Hippocampal formation (tissue), 2 donors: Measurements from ENCODE around the gene TNFAIP8.

Source experiments
- DNase-seq, 2 donors: peaks; one replicate each; lab custom pipeline; 2025; lab: John Stamatoyannopoulos, UW

The TNFAIP8 gene

DNA sequence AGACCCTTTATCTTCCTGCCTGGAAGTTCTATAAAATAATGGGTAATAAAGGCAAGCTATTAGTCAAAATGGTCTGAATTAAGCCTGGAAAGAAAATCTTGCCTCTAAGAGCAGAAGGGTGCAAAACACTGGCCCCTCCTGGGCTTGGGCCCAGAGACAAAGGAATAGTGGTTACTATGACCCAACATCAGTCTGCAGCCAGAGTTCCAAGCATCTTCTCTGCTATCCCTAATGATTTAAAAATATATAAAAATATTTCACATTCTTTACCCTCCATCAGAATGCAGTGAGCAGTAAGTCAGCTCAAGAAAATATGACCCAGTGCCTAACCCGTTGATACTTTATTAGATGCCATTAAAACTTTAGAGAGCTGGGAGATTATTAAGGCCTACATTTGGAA is 14.7 kb downstream of the TNFAIP8 start:
- DNase-seq, result no peak

DNA sequence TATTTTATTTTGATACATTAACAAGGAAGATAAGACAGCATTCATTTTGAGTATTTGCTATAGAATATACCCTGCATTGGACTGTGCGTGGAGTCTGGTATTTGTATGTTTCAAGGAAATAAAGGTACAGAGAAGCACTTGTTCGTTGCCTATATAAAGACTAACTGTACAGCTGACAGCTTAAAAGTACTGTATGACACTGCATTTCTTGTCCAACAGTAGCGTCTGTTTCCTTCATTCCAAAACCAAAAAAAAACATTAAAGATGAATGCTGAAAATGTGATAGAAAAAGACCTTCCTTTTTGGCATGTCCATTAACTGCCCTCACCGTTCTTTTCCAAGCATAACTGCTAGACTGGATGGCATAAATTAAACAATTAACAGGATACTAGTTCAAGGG is 15.3 kb downstream of the TNFAIP8 start:
- no peak for DNase-seq

DNA sequence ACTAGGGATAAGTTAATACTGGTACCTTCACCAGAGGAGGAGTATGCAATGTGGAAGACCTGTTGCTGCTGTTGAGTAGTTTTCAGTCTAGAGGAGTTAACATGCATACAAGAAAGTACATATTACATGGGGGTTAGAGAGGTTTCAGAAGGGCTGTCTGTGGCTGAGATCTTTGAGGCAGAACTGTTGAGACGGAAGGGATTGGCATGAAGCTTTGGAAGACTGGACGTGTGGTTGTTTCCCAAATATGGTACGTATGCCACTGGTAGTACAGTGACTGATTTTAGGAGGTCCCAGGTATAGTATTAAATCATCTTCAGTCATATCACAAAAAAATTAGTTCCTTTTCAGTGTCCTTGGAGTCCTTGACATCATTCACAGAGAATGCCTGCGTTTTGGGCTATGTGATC is 17.6 kb downstream of the TNFAIP8 start:
- DNase-seq, result no peak

DNA sequence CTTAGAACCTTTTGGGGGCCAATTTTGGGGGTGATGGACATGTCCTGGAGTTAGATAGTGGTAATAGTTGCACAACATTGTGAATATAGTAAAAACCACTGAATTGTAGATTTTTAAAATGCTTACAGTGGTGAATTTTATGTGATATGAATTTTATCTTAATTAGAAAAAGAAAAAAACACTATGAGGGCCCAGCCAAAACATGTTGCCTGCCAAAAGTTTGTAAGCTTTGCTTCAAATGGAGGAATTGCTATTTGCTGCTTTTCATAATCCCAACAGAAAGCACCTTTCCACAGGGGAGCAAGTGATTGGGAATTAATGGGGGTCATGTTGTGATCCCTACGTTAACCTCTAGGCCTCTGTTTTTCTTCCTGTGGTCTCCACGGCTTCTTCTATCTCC is 19.1 kb downstream of the TNFAIP8 start:
- DNase-seq, result no peak

DNA sequence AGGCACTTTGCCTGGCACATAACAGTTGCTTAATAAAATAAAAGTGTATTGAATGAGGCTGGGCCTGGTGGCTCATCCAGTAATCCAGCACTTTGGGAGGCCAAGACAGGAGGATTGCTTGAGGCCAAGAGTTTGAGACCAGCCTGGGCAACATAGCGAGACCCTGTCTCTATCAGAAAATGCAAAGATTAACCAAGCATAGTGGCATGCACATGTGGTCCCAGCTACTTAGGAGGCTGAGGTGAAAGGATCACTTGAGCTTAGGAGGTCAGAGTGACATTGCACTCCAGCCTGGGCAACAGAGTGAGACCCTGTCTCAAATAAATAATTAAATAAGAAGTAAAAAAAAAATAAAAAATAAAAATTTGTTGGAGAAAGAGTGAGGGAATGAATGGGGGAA is 21.2 kb downstream of the TNFAIP8 start:
- DNase-seq, result no peak

DNA sequence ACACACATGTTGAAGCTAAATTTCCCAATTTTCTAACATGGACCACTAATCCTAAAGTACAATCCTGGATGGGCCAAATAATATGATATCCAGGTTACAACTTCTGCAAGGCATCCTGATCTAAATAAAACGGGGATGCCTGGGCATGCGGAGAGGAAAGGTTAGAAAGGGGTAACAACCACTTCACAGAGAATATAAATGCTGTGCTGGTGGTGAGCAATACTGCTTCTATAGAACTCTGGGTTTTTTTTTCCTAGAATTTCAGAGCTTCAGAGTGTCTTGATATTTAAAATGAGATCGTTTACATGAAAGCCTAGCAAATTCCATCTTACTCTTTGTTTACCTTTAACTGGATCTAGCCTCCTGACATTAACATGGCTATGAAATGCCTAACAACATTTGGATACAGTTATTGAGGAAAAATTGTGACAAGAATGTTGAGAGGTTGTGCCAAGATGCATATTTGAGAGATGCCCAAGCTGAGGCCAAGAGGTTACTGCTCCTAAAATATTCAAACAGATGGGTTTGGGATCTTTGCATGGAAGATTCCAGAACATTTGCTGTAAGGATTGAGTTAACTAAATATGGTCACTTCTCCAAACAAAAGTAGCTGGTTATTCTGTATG is 22.4 kb downstream of the TNFAIP8 start:
- DNase-seq, result no peak

DNA sequence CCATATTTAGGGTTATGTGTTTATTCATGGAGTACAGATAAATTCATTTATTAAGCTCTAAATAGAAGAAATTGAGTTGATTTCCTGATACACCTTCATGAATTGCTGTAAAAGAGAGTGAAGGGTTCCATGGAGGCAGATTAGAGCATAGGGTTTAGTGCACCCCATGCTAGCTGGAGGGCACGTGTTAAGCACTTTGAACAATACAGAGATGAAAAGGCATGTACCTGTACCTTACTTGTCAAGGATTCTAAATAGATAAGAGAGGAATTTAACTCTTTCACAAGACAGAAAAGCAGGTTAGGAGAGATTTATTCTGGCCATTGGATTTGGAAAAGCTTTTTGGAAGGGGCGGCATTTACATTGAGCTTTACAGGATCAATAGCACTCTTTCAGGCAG is 23.3 kb downstream of the TNFAIP8 start:
- DNase-seq, result no peak

DNA sequence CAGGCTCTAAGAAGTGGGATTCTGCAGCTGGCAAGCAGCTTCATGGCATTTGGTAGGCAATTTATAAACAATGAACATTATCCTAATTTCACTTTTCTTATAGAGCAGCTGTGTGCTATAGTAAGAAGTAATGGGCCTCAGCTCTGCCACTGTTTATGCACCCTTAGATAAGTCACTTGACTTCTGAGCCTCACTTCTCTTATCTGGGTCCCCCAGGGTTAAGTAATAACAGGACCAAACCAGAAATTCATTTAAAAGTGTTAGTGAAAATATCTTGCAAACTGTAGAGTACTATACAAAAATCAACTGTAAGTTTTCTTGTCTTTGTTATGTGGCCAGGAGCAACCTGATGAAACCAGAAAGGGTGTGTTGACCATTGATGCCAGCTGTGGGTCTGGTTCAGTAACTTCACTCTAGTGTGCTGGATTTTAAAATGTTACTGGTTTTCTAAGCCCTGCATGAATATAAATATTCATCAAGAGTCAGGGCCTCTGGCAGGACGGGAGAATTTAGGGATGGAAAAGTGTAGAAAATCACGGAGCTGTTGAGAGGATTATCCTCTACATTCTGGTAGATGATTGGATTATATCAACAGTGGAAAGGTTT is 24.2 kb downstream of the TNFAIP8 start:
- no peak for DNase-seq

DNA sequence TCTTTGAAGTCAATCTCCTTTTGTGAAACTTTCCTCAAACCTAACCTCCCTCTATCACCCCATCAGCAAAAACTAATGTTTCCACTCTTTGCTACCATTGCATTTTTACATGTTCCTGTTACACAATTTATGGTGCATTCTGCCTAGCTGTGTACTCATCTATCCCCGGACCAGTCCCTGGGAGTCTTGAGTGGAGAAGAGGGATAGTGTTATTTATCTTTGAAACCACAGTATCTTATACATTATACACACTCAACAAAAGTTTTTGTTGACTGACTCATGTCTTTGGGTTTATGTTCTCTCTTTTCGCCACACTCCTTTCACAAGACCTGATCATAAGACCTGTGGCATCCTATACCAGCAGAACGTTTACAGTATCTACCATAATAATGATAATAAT is 26.4 kb downstream of the TNFAIP8 start:
- no peak for DNase-seq

DNA sequence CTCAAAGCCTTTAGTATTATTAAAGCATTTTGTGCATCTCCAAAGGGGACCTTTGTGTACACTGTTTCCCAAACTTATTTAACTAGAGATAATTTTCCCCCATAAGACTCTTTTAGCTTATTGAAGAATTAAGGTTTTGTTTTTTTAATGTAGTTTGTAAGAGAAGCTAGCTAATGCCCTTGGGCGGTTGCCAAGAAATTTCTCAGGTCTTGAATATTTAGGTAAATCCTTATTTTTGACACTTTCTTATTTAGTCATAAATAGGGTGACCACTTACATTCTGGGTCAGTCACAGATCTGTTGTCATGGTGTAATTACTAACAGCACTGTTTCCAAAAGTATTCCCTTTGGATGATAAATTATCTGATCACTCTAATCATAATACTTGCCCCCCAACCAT is 27.2 kb downstream of the TNFAIP8 start:
- no peak for DNase-seq

DNA sequence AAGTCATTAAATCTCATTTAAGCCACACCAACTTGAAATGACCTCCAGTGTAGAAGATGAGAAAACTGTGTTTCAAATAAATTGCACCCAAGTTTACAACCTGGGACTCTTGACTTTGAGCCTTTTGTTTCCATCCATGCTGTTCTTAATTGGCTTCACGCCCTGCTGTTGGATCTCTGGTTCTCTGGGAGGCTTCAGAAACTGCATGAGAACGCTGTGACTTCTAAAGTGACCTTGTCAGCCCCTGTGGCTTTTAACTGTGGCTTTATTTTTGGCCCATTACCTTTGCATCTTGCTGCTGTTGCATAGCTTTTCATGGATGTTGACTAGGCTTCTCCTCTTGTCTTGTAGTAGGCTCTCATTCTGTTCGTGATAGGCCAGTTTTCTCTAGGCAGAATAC is 29.3 kb downstream of the TNFAIP8 start:
- DNase-seq, result no peak

DNA sequence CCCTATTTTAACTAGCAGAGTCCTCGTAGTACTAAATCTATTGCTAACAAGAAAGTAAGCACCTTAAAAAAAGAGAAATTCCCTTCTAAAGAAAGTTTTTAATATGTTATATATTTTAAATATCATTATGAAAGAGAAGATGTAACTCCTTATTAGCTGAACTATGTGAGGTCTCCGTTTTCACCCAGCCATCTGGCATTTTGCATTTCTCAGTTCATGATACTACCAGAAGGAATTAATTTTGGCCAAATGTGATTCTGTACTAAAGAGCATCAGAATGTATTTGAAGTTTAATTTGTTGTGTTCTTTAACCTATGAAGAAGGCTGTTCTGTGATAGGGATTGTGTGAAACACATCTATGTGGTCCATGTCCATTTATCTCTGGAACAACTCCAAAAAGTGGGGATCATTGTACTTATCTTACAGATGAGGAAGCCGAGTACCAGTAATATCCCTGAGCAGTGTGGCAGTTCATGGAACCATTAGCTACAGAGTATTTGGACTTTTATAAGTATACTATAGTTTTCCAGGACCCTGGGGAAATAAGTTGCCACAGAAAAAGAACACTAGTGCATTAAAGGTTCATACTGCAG is 29.8 kb downstream of the TNFAIP8 start:
- no peak for DNase-seq

DNA sequence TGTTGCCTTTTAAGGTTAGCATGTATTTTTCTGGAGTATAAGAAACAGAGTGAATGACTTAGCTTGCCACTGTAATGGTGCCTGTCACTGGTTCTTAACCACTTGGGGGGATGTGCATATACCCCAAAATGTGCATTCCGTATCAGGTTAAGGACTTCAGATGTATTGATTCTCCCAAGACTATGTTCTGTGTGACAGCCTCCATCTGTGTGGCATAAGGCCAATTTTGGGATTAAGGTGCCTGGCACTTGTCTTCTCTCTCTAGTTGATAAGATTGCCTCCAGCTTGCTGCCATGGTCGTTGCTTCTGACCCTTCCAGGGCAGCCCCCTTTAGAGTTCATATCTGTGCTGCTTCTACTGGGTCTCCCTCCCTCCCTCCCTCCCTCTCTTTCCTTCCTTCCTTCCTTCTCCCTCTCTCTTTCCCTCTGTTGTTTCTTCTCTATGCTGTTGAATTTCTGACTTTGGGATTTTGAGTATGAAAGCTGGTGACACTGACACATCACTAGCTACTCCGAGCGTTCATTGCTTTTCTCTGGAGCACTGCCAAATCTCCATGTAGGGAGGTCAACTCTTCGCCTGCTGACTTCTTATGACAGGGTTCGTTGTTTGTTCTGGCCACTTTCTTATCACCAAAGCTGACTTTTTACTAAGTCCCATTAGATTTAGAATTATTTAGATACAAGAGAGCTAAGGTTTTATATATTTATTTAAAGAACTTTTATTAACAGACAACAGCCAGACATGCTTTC is 31.0 kb downstream of the TNFAIP8 start:
- DNase-seq, result no peak

DNA sequence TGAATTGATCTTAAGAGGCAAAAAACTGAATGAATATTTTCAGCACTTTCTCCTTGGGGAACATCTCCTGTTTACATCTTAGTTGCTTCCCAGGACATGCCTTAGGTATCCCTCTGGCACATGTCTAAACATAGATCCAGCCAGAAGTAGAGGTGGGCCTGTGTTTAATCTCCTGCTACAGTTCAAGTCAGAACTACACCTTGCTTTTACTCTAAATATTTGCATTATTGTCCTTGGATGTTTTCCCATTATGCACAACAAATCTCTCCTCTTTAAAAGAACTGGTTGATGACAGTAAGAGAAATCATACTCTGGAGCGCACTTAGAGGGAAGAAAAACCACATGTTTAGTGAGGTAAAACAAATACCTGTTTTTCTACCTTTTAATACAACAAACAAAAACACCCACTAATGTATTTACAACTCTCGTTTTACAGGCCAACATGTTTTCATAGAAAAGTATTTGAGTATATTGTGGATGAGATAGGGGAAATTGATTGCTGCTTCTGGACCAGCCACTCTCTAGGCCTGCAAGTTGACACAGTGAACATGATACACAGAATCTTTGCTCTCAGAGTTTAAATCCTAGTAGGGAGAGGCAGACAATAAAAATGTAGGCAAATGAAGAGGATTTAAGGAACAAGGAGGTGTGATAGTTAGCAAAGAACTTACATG is 32.3 kb downstream of the TNFAIP8 start:
- DNase-seq, result no peak

DNA sequence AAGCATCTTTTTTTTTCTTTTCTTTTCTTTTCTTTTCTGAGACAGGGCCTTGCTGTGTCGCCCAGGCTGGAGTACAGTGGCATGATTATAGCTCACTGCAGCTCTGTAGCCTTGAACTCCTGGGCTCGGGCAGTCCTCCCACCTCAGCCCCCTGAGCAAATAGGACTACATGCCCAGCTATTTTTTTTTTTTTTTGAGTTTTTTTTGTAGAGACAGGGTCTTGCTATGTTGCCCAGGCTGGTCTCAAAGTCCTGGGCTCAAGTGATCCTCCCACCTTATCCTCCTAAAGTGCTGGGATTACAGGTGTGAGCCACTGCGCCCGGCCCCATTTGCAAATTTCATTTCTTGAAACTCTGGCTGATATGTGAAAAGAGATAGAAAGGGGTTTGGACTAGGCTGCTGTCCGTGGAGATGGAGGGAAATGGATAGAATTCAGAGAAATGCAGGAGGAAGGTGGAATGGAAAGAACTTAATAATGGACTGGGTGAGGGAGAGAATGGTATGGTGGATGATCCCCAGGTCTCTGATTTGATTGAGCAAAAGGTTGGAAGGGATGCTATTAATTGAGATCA is 32.9 kb downstream of the TNFAIP8 start:
- DNase-seq, result no peak

DNA sequence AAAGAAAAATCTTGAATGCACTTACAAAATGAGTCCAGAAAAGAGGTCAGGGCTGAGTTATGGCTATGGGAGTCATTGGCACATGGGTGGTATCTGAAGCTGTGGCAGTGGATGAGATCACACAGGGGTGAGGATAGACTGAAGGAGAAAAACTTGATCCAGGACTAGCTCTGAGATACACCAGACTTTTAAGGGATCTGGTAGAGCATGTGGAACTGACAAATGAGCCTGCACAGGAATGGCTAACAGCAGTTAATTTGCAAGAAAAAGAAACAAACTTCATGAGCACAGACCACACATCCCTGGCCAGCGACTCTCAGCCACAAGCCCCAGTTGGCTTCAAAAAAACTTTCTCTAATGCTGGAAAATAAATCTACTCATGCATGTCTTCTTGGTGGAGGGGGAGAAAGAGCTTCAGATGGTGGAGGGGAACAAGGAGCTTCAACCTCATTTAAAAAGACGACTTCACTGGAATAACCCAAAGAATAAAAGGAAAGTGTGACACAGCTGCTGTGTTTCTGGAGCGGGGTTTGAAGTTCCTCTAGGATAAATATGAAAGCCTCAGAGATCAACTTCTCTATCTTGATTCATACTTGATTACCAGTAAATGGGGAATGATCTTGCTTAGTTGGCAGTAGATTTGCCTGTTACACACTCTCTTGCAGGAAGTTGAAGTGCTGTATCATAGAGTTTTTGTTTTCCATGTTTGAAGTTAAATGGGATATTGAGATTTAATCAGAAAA is 33.6 kb downstream of the TNFAIP8 start:
- no peak for DNase-seq

DNA sequence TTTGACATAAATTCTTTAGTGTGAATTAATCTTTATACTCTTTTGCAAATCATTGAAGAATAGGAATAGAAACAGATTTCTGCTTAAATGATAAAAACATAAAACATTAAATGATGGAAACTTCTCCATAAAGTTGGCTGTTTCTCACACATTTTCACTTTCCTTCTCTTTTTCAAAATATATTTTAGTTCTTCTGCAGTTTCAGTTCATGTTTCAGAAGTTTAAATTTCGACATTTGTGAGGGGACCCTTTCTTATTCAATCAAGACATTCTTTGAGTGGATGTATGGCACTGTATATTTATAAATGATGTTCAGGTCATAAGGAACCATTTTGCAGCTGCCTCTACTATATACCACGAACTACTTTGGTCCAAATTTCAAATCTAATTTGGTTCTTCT is 34.6 kb downstream of the TNFAIP8 start:
- DNase-seq, result no peak

DNA sequence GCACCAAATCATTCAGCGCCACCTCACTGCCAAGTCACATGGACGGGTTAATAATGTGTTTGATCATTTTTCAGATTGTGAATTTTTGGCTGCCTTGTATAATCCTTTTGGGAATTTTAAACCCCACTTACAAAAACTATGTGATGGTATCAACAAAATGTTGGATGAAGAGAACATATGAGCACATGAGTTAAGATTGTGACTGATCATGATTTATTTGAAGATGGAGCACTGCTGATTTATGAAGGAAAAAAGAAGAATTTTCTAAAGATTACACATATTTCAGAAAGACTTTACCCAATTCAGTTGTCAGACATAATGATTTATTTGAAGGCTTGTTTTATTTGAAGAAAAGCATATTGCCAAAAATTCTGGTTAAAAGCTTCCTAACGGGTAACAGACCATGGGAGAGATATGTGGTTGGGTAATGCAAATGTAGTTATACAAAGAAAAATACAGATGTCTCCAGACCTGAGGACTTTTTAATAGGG is 37.4 kb downstream of the TNFAIP8 start:
- DNase-seq, result no peak

DNA sequence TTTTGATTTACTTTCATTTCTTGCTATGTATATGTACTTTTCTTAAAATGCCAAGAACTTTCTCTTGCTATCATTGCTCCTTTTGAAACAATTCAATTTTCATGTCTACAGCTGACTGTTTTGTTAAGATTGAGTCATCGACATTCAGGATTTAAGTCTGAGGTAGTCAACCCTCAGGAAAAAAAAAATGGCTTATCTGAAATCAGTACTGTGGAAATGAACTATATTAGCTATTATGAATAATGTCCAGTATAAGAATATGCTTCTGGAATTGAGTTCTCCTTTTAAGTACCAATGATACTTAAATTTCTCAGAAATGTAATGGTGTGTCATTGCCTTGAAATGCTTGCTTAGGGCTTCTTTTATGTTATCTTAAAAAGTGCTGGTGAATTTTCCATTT is 37.9 kb downstream of the TNFAIP8 start:
- DNase-seq, result no peak

DNA sequence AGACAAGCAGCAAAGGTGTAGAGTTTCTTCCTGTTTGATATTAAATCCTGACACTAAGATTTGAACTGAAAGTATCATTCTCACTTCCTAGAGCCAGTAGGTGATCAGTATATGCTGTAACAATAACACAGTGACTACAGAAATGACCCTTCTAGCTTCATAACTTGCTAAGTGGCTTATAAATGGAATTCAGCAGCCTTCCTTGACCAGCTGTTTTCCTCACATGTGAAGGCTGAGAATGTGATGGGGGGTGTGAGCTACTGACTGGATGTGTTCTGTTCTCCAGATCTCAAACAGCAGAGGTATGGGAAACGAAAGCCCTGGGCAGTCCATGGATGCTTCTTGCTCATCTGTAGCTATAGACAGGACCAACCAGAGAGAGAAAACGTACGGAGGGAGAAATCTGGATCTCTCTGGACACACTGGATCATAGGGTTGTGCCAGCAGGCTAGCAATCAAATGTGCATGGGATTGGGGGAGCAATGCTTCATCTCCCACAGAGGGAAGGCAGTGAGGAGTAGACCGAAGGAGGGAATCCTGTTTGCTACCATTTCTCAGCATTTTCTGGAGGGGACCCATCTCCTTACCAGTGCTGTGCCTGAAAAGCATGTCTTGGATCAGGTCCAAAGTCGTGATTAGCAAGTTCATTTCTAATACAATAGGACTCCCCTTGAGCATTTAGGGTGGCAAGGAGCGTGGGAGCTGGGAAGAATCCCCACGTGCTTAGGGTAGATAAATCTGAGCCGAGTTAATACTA is 39.4 kb downstream of the TNFAIP8 start:
- no peak for DNase-seq
